IMR-90 (cell line): Measurements from ENCODE around the gene BLTP3B. TPM values are rescaled to one million over a fixed set of nuclear protein-coding genes. Genes with fewer than 3 reads are reported as not detected.

ENCODE experiments used
- ATAC-seq: fragments of 200-7000 bp; cut with Tn5 transposase; 2 replicates; pipeline ENCODE4 v1.9.1; 2020; ENCODE audit warnings: low read depth, mild to moderate bottlenecking, moderate library complexity
- BruUV-seq: library from RNA; stranded (reverse); fragments of 400-500 nt; replicated peaks from 2 replicates; lab custom pipeline; 2021; lab: Mats Ljungman, UMichigan
- CTCF ChIA-PET: fragments of 300-600 bp; formaldehyde crosslinking; extraction: SDS; loops from one replicate; lab custom pipeline; 2021; ENCODE audit warnings: antibody characterized with exemption; lab: Yijun Ruan, JAX
- POLR2A ChIA-PET: fragments of 300-600 bp; sonication (Branson Sonifier 250); formaldehyde crosslinking; loops from one replicate; lab custom pipeline; 2022; ENCODE audit warnings: antibody characterized with exemption; ENCODE audit not compliant: unreplicated experiment; lab: Charles Lee
- DNase-seq: peaks from one replicate; pipeline ENCODE4 v3.0.0; 2013
- H2AFZ ChIP-seq: replicated peaks from 2 replicates; pipeline ENCODE3; 2013; ENCODE audit warnings: low read length, mild to moderate bottlenecking; ENCODE audit not compliant: poor library complexity
- H2AK5ac ChIP-seq: 2 replicates; pipeline ENCODE4 v1.6.1; 2013; ENCODE audit warnings: low read depth, low read length, inconsistent platforms
- H2AK9ac ChIP-seq: replicated peaks from 2 replicates; pipeline ENCODE3; 2013; ENCODE audit warnings: mild to moderate bottlenecking, low read depth, low read length, moderate library complexity; ENCODE audit not compliant: poor library complexity
- H2BK120ac ChIP-seq: 2 replicates; pipeline ENCODE4 v1.6.1; 2013; ENCODE audit warnings: low read depth, low read length, inconsistent platforms
- H2BK15ac ChIP-seq: 3 replicates; pipeline ENCODE4 v1.6.1; 2013; ENCODE audit warnings: low read depth, low read length, inconsistent platforms
- H2BK20ac ChIP-seq: 2 replicates; pipeline ENCODE4 v1.6.1; 2013; ENCODE audit warnings: low read depth, mild to moderate bottlenecking, inconsistent platforms, low read length, moderate library complexity
- H2BK5ac ChIP-seq: 2 replicates; pipeline ENCODE4 v1.6.1; 2013; ENCODE audit warnings: mild to moderate bottlenecking, low read depth, low read length, inconsistent platforms; ENCODE audit not compliant: poor library complexity, severe bottlenecking
- H3K14ac ChIP-seq: replicated peaks from 2 replicates; pipeline ENCODE4 v1.6.1; 2013; ENCODE audit warnings: low read depth, low read length, inconsistent platforms
- H3K18ac ChIP-seq: 2 replicates; pipeline ENCODE4 v1.6.1; 2013; ENCODE audit warnings: low read depth, low read length, control low read depth
- H3K23ac ChIP-seq: 2 replicates; pipeline ENCODE4 v1.6.1; 2013; ENCODE audit warnings: low read depth, low read length, inconsistent platforms
- H3K27ac ChIP-seq: 2 replicates; pipeline ENCODE4 v1.5.1; 2013; ENCODE audit warnings: mild to moderate bottlenecking, control low read depth, low read length; ENCODE audit not compliant: insufficient read depth
- H3K27me3 ChIP-seq: 2 replicates; pipeline ENCODE4 v1.6.1; 2013; ENCODE audit warnings: low read length; ENCODE audit not compliant: control insufficient read depth, insufficient read depth
- H3K36me3 ChIP-seq: 2 replicates; pipeline ENCODE4 v1.6.1; 2013; ENCODE audit warnings: low read length, mixed read lengths; ENCODE audit not compliant: control insufficient read depth, insufficient read depth
- H3K4ac ChIP-seq: 2 replicates; pipeline ENCODE4 v1.6.1; 2013; ENCODE audit warnings: low read depth, low read length, inconsistent platforms
- H3K4me1 ChIP-seq: 2 replicates; pipeline ENCODE4 v1.6.1; 2013; ENCODE audit warnings: low read length, mixed read lengths; ENCODE audit not compliant: control insufficient read depth, insufficient read depth
- H3K4me2 ChIP-seq: 2 replicates; pipeline ENCODE4 v1.6.1; 2013; ENCODE audit warnings: low read depth, mild to moderate bottlenecking, control low read depth, low read length, moderate library complexity
- H3K4me3 ChIP-seq: 2 replicates; pipeline ENCODE4 v1.5.1; 2013; ENCODE audit warnings: low read depth, mild to moderate bottlenecking, control low read depth, low read length, moderate library complexity; ENCODE audit not compliant: insufficient read depth
- H3K56ac ChIP-seq: 2 replicates; pipeline ENCODE4 v1.6.1; 2013; ENCODE audit warnings: low read length, inconsistent platforms; ENCODE audit not compliant: insufficient read depth; ENCODE audit errors: extremely low read depth
- H3K79me1 ChIP-seq, 2 experiments: 2 replicates each; pipeline ENCODE4 v1.6.1; 2013; ENCODE audit warnings: low read length in 2 of 2, inconsistent platforms in 1 of 2, low read depth in 1 of 2
- H3K9ac ChIP-seq: 2 replicates; pipeline ENCODE4 v1.6.1; 2013; ENCODE audit warnings: low read depth, low read length, control low read depth
- H3K9me1 ChIP-seq: 2 replicates; pipeline ENCODE4 v1.6.1; 2013; ENCODE audit warnings: low read length, inconsistent platforms; ENCODE audit not compliant: insufficient read depth
- H3K9me3 ChIP-seq: 2 replicates; pipeline ENCODE4 v1.6.1; 2013; ENCODE audit warnings: low read length; ENCODE audit not compliant: control insufficient read depth, insufficient read depth
- H4K20me1 ChIP-seq: 2 replicates; pipeline ENCODE4 v1.6.1; 2013; ENCODE audit warnings: low read length, inconsistent platforms; ENCODE audit not compliant: insufficient read depth
- H4K5ac ChIP-seq: 2 replicates; pipeline ENCODE4 v1.6.1; 2013; ENCODE audit warnings: mild to moderate bottlenecking, low read depth, low read length, control low read depth
- H4K8ac ChIP-seq, 2 experiments: 2 replicates each; pipeline ENCODE4 v1.6.1; 2013; ENCODE audit warnings: low read depth in 2 of 2, low read length in 2 of 2, control low read depth in 1 of 2, inconsistent platforms in 1 of 2
- H4K91ac ChIP-seq: 2 replicates; pipeline ENCODE4 v1.6.1; 2013; ENCODE audit warnings: low read depth, low read length, inconsistent platforms; ENCODE audit not compliant: insufficient read depth
- CEBPB ChIP-seq: IDR thresholded peaks from 2 replicates; pipeline ENCODE4 v1.6.1; 2012; ENCODE audit warnings: low read depth, low read length, improper control_type of control experiment
- CHD1 ChIP-seq: IDR thresholded peaks from 2 replicates; pipeline ENCODE4 v1.6.1; 2012; ENCODE audit warnings: low read depth, low read length, improper control_type of control experiment
- FOS ChIP-seq: fragments of 150-350 bp; IDR thresholded peaks from 2 replicates; pipeline ENCODE4 v1.6.1; 2016; ENCODE audit warnings: low read depth, low read length
- MAFK ChIP-seq: IDR thresholded peaks from 2 replicates; pipeline ENCODE4 v1.6.1; 2012; ENCODE audit warnings: low read depth, low read length, improper control_type of control experiment
- MAZ ChIP-seq: IDR thresholded peaks from 2 replicates; pipeline ENCODE4 v1.6.1; 2012; ENCODE audit warnings: low read depth, mild to moderate bottlenecking, low read length, improper control_type of control experiment, moderate library complexity, borderline replicate concordance
- MXI1 ChIP-seq: IDR thresholded peaks from 2 replicates; pipeline ENCODE4 v1.6.1; 2012; ENCODE audit warnings: low read depth, mild to moderate bottlenecking, low read length, moderate library complexity, borderline replicate concordance
- NFE2L2 ChIP-seq: fragments of 150-350 bp; IDR thresholded peaks from 2 replicates; pipeline ENCODE4 v1.6.1; 2016; ENCODE audit warnings: low read depth, mild to moderate bottlenecking, low read length
- POLR2A ChIP-seq: IDR thresholded peaks from 2 replicates; pipeline ENCODE4 v1.6.1; 2012; ENCODE audit warnings: mild to moderate bottlenecking, low read depth, low read length
- RAD21 ChIP-seq: IDR thresholded peaks from 2 replicates; pipeline ENCODE4 v1.6.1; 2012; ENCODE audit warnings: low read length, improper control_type of control experiment
- SMC3 ChIP-seq: fragments of 150-350 bp; IDR thresholded peaks from 2 replicates; pipeline ENCODE4 v1.6.1; 2016; ENCODE audit warnings: low read depth, mild to moderate bottlenecking, antibody characterized with exemption, low read length, moderate library complexity
- USF2 ChIP-seq: fragments of 150-350 bp; IDR thresholded peaks from 2 replicates; pipeline ENCODE4 v1.6.1; 2017; ENCODE audit warnings: mild to moderate bottlenecking, antibody characterized with exemption, low read length, low read depth
- WGBS, 2 experiments: methylation state at CpG; one replicate each; pipeline versions ENCODE4 v1.1.5 to v1.1.7; 2013; ENCODE audit warnings: missing lambda C conversion rate in 2 of 2; ENCODE audit not compliant: insufficient read length in 1 of 2; ENCODE audit errors: extremely low coverage in 2 of 2; 5-methylcytosine and 5-hydroxymethylcytosine counted together
- dilution Hi-C: fragments of 300-500 bp; cut with HindIII; formaldehyde crosslinking; loops from one replicate; pipeline ENCODE4 v1.14.3; 2018; ENCODE audit warnings: low sequenced_read_pairs; ENCODE audit not compliant: unreplicated experiment
- in situ Hi-C: fragments of 300-500 bp; cut with MboI; formaldehyde crosslinking; loops from 3 replicates; pipeline ENCODE4 v1.14.3; 2019; ENCODE audit warnings: low sequenced_read_pairs, inconsistent platforms, mixed read lengths
- intact Hi-C: fragments of 100-400 bp; cut with micrococcal nuclease; formaldehyde crosslinking; loops from 2 replicates; pipeline ENCODE4 v1.10.0; 2022
- polyA plus RNA-seq, 3 experiments: library from polyadenylated mRNA; depleted of rRNA; stranded (reverse); fragments of >200 nt; gene quantifications; 2 replicates each; pipeline ENCODE4 v1.2.3, GENCODE V29; 2012; ENCODE audit warnings: low replicate concordance in 1 of 3
- total RNA-seq: library from RNA; depleted of rRNA; stranded (reverse); fragments of >200 nt; gene quantifications from 2 replicates; pipeline ENCODE4 v1.2.3, GENCODE V29; 2012

Gene BLTP3B
- total and polyA plus RNA-seq, 2 of the 4 experiments (the other 2 are of a cell fraction): 8.9 to 38.7 TPM

GRCh38 chr12:100141666-100141997 lies 1.0 kb downstream of the BLTP3B start:
- BruUV-seq: no TSS peak

More at GRCh38 chr12:100141666-100141997, 1.0 kb downstream of the BLTP3B start:
- Histone ChIP-seq H3K27ac (peak overlapping the region; percentile 93), H3K36me3 (no peaks in the 10 kb centered on the region), H4K20me1 (peaks cover 12% of the 10 kb centered on the region), H2BK20ac (0 out of 2 replicates have a peak overlapping the region, but pooled peaks have one; percentile 1), H3K4me1 (peaks cover 9% of the 10 kb centered on the region), H2AK5ac (peak overlapping the region; percentile 38), H2BK120ac (peak overlapping the region; percentile 77), H4K91ac (peak overlapping the region; percentile 57; the same call in 1 of the 2 replicates), H2BK15ac (peak overlapping the region; percentile 35; the same call in 1 of the 3 replicates), H3K9me3 (0 out of 2 replicates have a peak, but pooled peaks cover 2% of the 10 kb centered on the region), H3K23ac (peak overlapping the region; percentile 92), H2BK5ac (peak overlapping the region; percentile 86), H2AK9ac (peak overlapping the region; percentile 68), H3K18ac (peak overlapping the region; percentile 78; the same call in 1 of the 2 replicates), H3K4me2 (peak overlapping the region; percentile 93), H4K5ac (no peak overlapping the region), H3K27me3 (no peaks in the 10 kb centered on the region), H3K14ac (peak overlapping the region; percentile 68), H3K4ac (peak overlapping the region; percentile 71), H3K4me3 (peak overlapping the region; percentile 91), H2AFZ (peak overlapping the region; percentile 95), H3K9me1 (peaks cover 3% of the 10 kb centered on the region; the same call in 1 of the 2 replicates), H3K79me1 (peaks cover 11 to 36% of the 10 kb centered on the region in 2 experiments), H4K8ac (peak overlapping the region in 1 of 2 experiments; percentile 77; a peak in 2 of 4 replicates), H3K9ac (peak overlapping the region; percentile 90), H3K56ac (peak overlapping the region; percentile 60)
- WGBS, 2 experiments: no CpG with 5 or more reads among the region's 6 CpGs
- ChIA-PET POLR2A (no interaction called here), CTCF (no interaction called here)
- intact Hi-C loops: loop anchor here (5.0 kb wide), 1 partner anchor 61 kb away; the partner anchor contains the start of gene ACTR6
- in situ Hi-C loops: no loop called here
- no peak for TF ChIP-seq NFE2L2
- TF ChIP-seq CEBPB: peak; percentile 73
- no peak for TF ChIP-seq CHD1
- peak; percentile 71; the same call in 1 of the 2 replicates for TF ChIP-seq FOS
- TF ChIP-seq MAZ: no peak
- TF ChIP-seq MAFK: 0 out of 2 replicates have a peak, but pooled peaks have one; percentile 0
- no peak for TF ChIP-seq MXI1
- no peak for TF ChIP-seq RAD21
- no peak for TF ChIP-seq USF2
- 0 out of 2 replicates have a peak, but pooled peaks have one; percentile 26 for TF ChIP-seq POLR2A
- TF ChIP-seq SMC3: no peak
- DNase-seq: peak; percentile 92
- ATAC-seq: peak; percentile 38
- dilution Hi-C loops: no loop called here
